Epithelial cell of esophagus (primary cell): ENCODE data around the gene LZTS3.
"Not testable (repeated sequence)": the region's sequence is repeated elsewhere in the genome, so short reads cannot be mapped to it uniquely, and the experiment has no call there.

Experiments
- DNase-seq: peaks from one replicate; pipeline ENCODE4 v3.0.0; 2010; ENCODE audit warnings: low read depth
- H3K4me3 ChIP-seq: 2 replicates; pipeline ENCODE4 v1.5.1; 2011; ENCODE audit warnings: mild to moderate bottlenecking, low read length, control low read depth
- CTCF ChIP-seq: IDR thresholded peaks from 2 replicates; pipeline ENCODE4 v1.5.1; 2011; ENCODE audit warnings: low read depth, mild to moderate bottlenecking, low read length, control low read depth, inconsistent platforms; ENCODE audit not compliant: insufficient read depth; ENCODE audit errors: missing control alignments

The LZTS3 gene

GRCh38 chr20:3129094-3129493, 44.3 kb downstream of the LZTS3 start:
- TF ChIP-seq CTCF, result no peak

GRCh38 chr20:3128275-3128984, 44.9 kb downstream of the LZTS3 start:
- no peak for TF ChIP-seq CTCF
- no peak for DNase-seq
- no peak overlapping the region for H3K4me3 ChIP-seq

More at GRCh38 chr20:3129094-3129493, 44.3 kb downstream of the LZTS3 start:
- no peak for DNase-seq
- no peak overlapping the region for H3K4me3 ChIP-seq

GRCh38 chr20:3126527-3126859, 46.9 kb downstream of the LZTS3 start:
- DNase-seq, result no peak
- H3K4me3 ChIP-seq, result no peak overlapping the region
- TF ChIP-seq CTCF, result no peak

GRCh38 chr20:3125776-3126526, 47.4 kb downstream of the LZTS3 start:
- H3K4me3 ChIP-seq, DNase-seq: not testable (repeated sequence)

GRCh38 chr20:3124773-3125560, 48.4 kb downstream of the LZTS3 start:
- not testable (repeated sequence) for DNase-seq, H3K4me3 ChIP-seq

- not testable (repeated sequence) for DNase-seq, H3K4me3 ChIP-seq
Observed at GRCh38 chr20:3124163-3124562, 49.2 kb downstream of the LZTS3 start.

- no peak for TF ChIP-seq CTCF
- DNase-seq, result no peak
- H3K4me3 ChIP-seq, result no peak overlapping the region
Observed at GRCh38 chr20:3123542-3123941, 49.8 kb downstream of the LZTS3 start.

GRCh38 chr20:3121955-3122610, 51.3 kb downstream of the LZTS3 start:
- no peak overlapping the region for H3K4me3 ChIP-seq
- no peak for DNase-seq
- no peak for TF ChIP-seq CTCF
